SK-N-MC (cell line): ENCODE data around the gene SLC9A7.

Source experiments
- EZH2 ChIP-seq: fragments of 200-600 bp; sonication (generic); IDR thresholded peaks from one replicate; pipeline ENCODE4 v1.6.1; 2017; ENCODE audit warnings: antibody characterized with exemption
- POLR2AphosphoS5 ChIP-seq: IDR thresholded peaks from 2 replicates; pipeline ENCODE4 v1.6.1; 2012; ENCODE audit warnings: mild to moderate bottlenecking, low read depth, low read length, borderline replicate concordance

DNA sequence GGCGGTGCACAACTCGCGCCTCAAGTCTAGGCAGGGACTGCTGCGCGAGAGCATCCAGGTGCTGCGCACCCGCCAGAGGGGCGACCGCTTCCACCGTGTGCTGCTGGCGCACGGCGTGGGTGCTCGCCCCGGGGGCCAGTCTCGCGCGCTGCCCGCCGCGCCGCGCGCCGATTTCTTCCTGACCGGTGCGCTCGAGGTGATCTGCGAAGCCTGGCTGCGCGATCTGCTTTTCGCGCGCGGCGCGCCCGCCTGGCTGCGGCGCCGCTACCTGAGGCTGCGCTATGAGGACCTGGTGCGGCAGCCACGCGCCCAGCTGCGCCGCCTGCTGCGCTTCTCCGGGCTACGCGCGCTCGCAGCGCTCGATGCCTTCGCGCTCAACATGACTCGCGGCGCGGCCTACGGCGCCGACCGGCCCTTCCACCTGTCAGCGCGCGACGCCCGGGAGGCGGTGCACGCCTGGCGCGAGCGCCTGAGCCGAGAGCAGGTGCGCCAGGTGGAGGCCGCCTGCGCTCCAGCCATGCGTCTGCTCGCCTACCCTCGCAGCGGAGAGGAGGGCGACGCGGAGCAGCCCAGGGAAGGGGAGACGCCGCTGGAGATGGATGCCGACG, 184.0 kb downstream of the SLC9A7 start:
- TF ChIP-seq EZH2 = no peak
- no peak for TF ChIP-seq POLR2AphosphoS5
